Measurements from ENCODE around the gene HK1. TPM values are rescaled to one million over a fixed set of nuclear protein-coding genes. Genes with fewer than 3 reads are reported as not detected.

Gene HK1
- total and polyA plus RNA-seq, 2 of the 13 experiments (the other 11 are each of a cell fraction or from before 2014, with no cell fraction given), result 0.29 to 1.5 TPM

GRCh38 chr10:69360485-69361302 lies 82.4 kb downstream of the HK1 start:
- WGBS (ENCODE audit: low lambda C conversion rate), result 3% methylated on average over 5 of the region's 8 CpGs
- H3K36me3 ChIP-seq (replicated peaks in 1 of 2; ENCODE audit: control insufficient read depth in 1 of 2, insufficient read depth in 2 of 2, low read length in 2 of 2), result no peaks in the 10 kb centered on the region
- H3K27me3 ChIP-seq (ENCODE audit: control insufficient read depth in 1 of 2, insufficient read depth in 2 of 2, low read length in 2 of 2), result peaks cover 0 to 18% of the 10 kb centered on the region in 2 experiments; a peak in 3 of 5 replicates
- no peak overlapping the region for H3K4me2 ChIP-seq (ENCODE audit: low read depth, low read length)
- ATAC-seq (peak; percentile 48; the same call in 2 of the 3 replicates), FAIRE-seq (no peak), DNase-seq (ENCODE audit: low spot score) (no peak)
- ChIA-PET CTCF (ENCODE audit: low intra/inter-chr PET ratio, low total read pairs) (no interaction called here), POLR2A (no interaction called here)
- H3K4me3 ChIP-seq (replicated peaks in 1 of 3; ENCODE audit: insufficient read depth in 1 of 3, low read depth in 2 of 3, low read length in 3 of 3), result no peak overlapping the region
- intact Hi-C loops (cut with micrococcal nuclease; ENCODE audit: unreplicated experiment), result no loop called here
- TF ChIP-seq ZNF225 (CRISPR knock-in tag; IDR thresholded peaks at IDR 0.05), result no peak
- TF ChIP-seq, protein P1, sequence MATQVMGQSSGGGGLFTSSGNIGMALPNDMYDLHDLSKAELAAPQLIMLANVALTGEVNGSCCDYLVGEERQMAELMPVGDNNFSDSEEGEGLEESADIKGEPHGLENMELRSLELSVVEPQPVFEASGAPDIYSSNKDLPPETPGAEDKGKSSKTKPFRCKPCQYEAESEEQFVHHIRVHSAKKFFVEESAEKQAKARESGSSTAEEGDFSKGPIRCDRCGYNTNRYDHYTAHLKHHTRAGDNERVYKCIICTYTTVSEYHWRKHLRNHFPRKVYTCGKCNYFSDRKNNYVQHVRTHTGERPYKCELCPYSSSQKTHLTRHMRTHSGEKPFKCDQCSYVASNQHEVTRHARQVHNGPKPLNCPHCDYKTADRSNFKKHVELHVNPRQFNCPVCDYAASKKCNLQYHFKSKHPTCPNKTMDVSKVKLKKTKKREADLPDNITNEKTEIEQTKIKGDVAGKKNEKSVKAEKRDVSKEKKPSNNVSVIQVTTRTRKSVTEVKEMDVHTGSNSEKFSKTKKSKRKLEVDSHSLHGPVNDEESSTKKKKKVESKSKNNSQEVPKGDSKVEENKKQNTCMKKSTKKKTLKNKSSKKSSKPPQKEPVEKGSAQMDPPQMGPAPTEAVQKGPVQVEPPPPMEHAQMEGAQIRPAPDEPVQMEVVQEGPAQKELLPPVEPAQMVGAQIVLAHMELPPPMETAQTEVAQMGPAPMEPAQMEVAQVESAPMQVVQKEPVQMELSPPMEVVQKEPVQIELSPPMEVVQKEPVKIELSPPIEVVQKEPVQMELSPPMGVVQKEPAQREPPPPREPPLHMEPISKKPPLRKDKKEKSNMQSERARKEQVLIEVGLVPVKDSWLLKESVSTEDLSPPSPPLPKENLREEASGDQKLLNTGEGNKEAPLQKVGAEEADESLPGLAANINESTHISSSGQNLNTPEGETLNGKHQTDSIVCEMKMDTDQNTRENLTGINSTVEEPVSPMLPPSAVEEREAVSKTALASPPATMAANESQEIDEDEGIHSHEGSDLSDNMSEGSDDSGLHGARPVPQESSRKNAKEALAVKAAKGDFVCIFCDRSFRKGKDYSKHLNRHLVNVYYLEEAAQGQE (IDR thresholded peaks at IDR 0.05; ENCODE audit: borderline replicate concordance in 1 of 2, low read depth in 1 of 2, low read length in 2 of 2), result peak in 1 of 2 experiments; percentile 47; a peak in 3 of 4 replicates
- TF ChIP-seq KLF11 (CRISPR knock-in tag; IDR thresholded peaks at IDR 0.05), result no peak
- BruUV-seq (replicated peaks), result no TSS peak
- no peak overlapping the region for H2AFZ ChIP-seq (ENCODE audit: low read length)
- H3K79me2 ChIP-seq (ENCODE audit: insufficient read depth, low read length), result no peaks in the 10 kb centered on the region
- no peaks in the 10 kb centered on the region for H4K20me1 ChIP-seq (ENCODE audit: insufficient read depth, low read length)
- H3K9me3 ChIP-seq (ENCODE audit: low read length), result no peaks in the 10 kb centered on the region
- in situ Hi-C loops (cut with HindIII; ENCODE audit: extremely low pct_ligation_motif_present, low pct_unique_long_range_greater_than_20kb), result no loop called here
- H3K9ac ChIP-seq (ENCODE audit: insufficient read depth, low read depth, low read length), result no peak overlapping the region
- no peak overlapping the region for H3K27ac ChIP-seq (ENCODE audit: extremely low read length, insufficient read depth, low read length)
- no peaks in the 10 kb centered on the region for H3K4me1 ChIP-seq (ENCODE audit: insufficient read depth, low read length)

DNA sequence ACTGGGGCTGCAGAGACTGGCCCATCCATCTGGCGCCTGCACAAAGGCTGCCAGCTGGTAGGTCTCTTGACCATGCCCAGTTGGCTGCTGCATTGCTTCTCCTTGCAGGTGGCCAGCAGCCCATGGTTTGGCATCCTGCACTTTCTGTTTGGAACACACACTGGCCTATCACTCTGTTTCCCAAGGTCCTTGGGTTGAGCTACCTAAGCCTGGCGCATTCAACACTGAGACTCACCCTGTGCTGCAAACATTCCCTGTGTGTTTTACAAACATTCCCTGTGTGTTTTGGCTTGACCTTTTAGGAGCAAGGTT lies 83.0 kb downstream of the HK1 start:
- ChIA-PET CTCF (ENCODE audit: low intra/inter-chr PET ratio, low total read pairs) (no interaction called here), POLR2A (no interaction called here)
- H3K36me3 ChIP-seq (replicated peaks in 1 of 2; ENCODE audit: control insufficient read depth in 1 of 2, insufficient read depth in 2 of 2, low read length in 2 of 2), result no peaks in the 10 kb centered on the region
- no peak for TF ChIP-seq ZNF775 (CRISPR knock-in tag; IDR thresholded peaks at IDR 0.05; ENCODE audit: borderline replicate concordance)
- H3K9ac ChIP-seq (ENCODE audit: insufficient read depth, low read depth, low read length), result no peak overlapping the region
- FAIRE-seq, result no peak
- WGBS (ENCODE audit: low lambda C conversion rate), result 55% methylated on average over 2 of the region's 2 CpGs
- H4K20me1 ChIP-seq (ENCODE audit: insufficient read depth, low read length), result no peaks in the 10 kb centered on the region
- peaks cover 0 to 18% of the 10 kb centered on the region in 2 experiments; a peak in 3 of 5 replicates for H3K27me3 ChIP-seq (ENCODE audit: control insufficient read depth in 1 of 2, insufficient read depth in 2 of 2, low read length in 2 of 2)
- no TSS peak for BruUV-seq (replicated peaks)
- no peak overlapping the region for H3K4me2 ChIP-seq (ENCODE audit: low read depth, low read length)
- no peak overlapping the region for H3K4me3 ChIP-seq (replicated peaks in 1 of 3; ENCODE audit: insufficient read depth in 1 of 3, low read depth in 2 of 3, low read length in 3 of 3)
- H3K4me1 ChIP-seq (ENCODE audit: insufficient read depth, low read length), result no peaks in the 10 kb centered on the region
- H3K9me3 ChIP-seq (ENCODE audit: low read length), result no peaks in the 10 kb centered on the region
- no peaks in the 10 kb centered on the region for H3K79me2 ChIP-seq (ENCODE audit: insufficient read depth, low read length)
- DNase-seq (ENCODE audit: low spot score), result no peak
- in situ Hi-C loops (cut with HindIII; ENCODE audit: extremely low pct_ligation_motif_present, low pct_unique_long_range_greater_than_20kb) (no loop called here), intact Hi-C loops (cut with micrococcal nuclease; ENCODE audit: unreplicated experiment) (no loop called here)
- no peak overlapping the region for H2AFZ ChIP-seq (ENCODE audit: low read length)
- ATAC-seq, result 0 out of 3 replicates have a peak, but pooled peaks have one; percentile 19
- H3K27ac ChIP-seq (ENCODE audit: extremely low read length, insufficient read depth, low read length), result no peak overlapping the region

All from HepG2 (cell line).